ENCODE data around the gene N4BP2L2. TPM values are rescaled to one million over a fixed set of nuclear protein-coding genes. Genes with fewer than 3 reads are reported as not detected.

The N4BP2L2 gene
- total and polyA plus RNA-seq, 2 of the 8 experiments (the other 6 are each of a cell fraction or from before 2014, with no cell fraction given): 14.6 to 67.6 TPM

DNA sequence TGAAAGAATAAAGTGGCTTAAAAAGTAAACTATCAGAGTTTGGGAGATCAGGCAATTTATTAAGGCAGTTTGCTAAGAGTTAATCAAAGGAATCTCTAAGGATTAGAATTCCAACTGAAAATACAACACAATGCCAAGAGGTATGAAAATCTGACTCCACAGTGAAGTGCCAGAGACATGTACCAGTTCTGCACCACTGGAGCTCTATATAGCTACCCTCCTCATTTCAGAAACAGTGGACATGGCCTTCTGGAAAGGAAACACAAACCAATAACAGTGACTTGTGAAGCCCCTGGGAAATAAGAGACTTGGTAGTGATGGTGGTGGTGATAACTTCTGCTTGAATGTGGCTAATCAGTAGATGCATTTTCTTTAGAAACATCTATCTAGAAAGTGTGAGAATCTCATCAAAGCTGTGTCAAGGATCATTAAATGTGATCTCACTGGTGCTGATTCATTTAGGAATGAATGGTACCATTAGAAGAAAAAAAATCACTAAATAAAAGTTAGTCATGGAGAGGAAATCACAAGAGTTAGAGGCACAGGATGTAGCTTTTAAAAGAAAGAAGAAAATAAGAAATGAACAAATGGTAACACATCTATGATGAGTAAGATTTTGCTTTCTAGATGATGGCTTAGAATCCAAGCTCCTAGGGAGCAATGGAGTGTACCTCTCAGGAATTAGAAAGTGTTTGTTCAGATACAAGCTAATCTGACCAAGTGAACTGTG is 90.5 kb downstream of the N4BP2L2 start:
- H3K56ac ChIP-seq (replicated peaks; ENCODE audit: insufficient read length, low read depth, low read length): no peak overlapping the region
- no peaks in the 10 kb centered on the region for H3K27me3 ChIP-seq (replicated peaks in 1 of 4; ENCODE audit: control insufficient read depth in 3 of 4, extremely low read depth in 1 of 4, insufficient read depth in 3 of 4, low read length in 3 of 4)
- H2BK5ac ChIP-seq (ENCODE audit: low read depth, low read length): no peak overlapping the region
- H4K5ac ChIP-seq (ENCODE audit: insufficient read length, low read depth, low read length): no peak overlapping the region
- ChIA-PET POLR2A (ENCODE audit: partially characterized antibody) (interaction anchor here (1.1 kb wide), 1 partner anchor 417 kb away, joined by 3 read pairs; the partner anchor contains the start of gene FRY), CTCF (ENCODE audit: partially characterized antibody) (interaction anchor here (0.6 kb wide), 1 partner anchor 23 kb away, joined by 3 read pairs; no protein-coding TSS in a partner anchor)
- no peak overlapping the region for H4K8ac ChIP-seq (ENCODE audit: extremely low read depth, insufficient read depth, low read length)
- no peak overlapping the region for H2AK5ac ChIP-seq (ENCODE audit: low read depth, low read length)
- no peak overlapping the region for H3K18ac ChIP-seq (ENCODE audit: extremely low read depth, low read length)
- H3K9ac ChIP-seq (replicated peaks in 1 of 4; ENCODE audit: extremely low read depth in 1 of 4, low read depth in 3 of 4, low read length in 3 of 4): no peak overlapping the region
- H3K4me2 ChIP-seq (ENCODE audit: insufficient read depth in 1 of 2, low read depth in 2 of 2, low read length in 2 of 2): no peak overlapping the region
- peaks cover 0 to 2% of the 10 kb centered on the region in 2 experiments; a peak in 1 of 4 replicates for H3K9me3 ChIP-seq (ENCODE audit: insufficient read depth in 2 of 2, low read depth in 1 of 2, low read length in 1 of 2)
- FAIRE-seq (no peak), DNase-seq (ENCODE audit: low read depth in 1 of 2, low spot score in 2 of 2) (no peak)
- H4K20me1 ChIP-seq (replicated peaks in 1 of 2; ENCODE audit: control insufficient read depth in 1 of 2, insufficient read depth in 2 of 2, low read length in 2 of 2): no peaks in the 10 kb centered on the region
- H2BK20ac ChIP-seq (ENCODE audit: low read length): no peak overlapping the region
- H3K36me3 ChIP-seq (ENCODE audit: control insufficient read depth in 2 of 4, insufficient read depth in 4 of 4, low read length in 3 of 4): no peaks in the 10 kb centered on the region
- no peak overlapping the region for H3K23ac ChIP-seq (ENCODE audit: insufficient read length)
- no peak for TF ChIP-seq POLR2AphosphoS5 (IDR thresholded peaks at IDR 0.05; ENCODE audit: low read depth, low read length)
- H3K79me2 ChIP-seq (ENCODE audit: control insufficient read depth in 1 of 2, insufficient read depth in 2 of 2, low read length in 2 of 2): no peaks in the 10 kb centered on the region
- H3K23me2 ChIP-seq (ENCODE audit: low read depth, low read length): no peaks in the 10 kb centered on the region
- H2BK120ac ChIP-seq (replicated peaks; ENCODE audit: low read depth, low read length): no peak overlapping the region
- H3K27ac ChIP-seq (ENCODE audit: low read depth, low read length): no peak overlapping the region
- H2AFZ ChIP-seq (ENCODE audit: low read length): no peak overlapping the region
- H3K79me1 ChIP-seq (ENCODE audit: low read depth, low read length): no peaks in the 10 kb centered on the region
- H3K4ac ChIP-seq (replicated peaks; ENCODE audit: insufficient read length, low read depth, low read length): no peak overlapping the region
- H3K14ac ChIP-seq (ENCODE audit: insufficient read length): no peak overlapping the region
- H3K4me3 ChIP-seq (ENCODE audit: extremely low read depth in 1 of 4, insufficient read depth in 2 of 4, low read depth in 3 of 4, low read length in 4 of 4): no peak overlapping the region
- H4K91ac ChIP-seq (replicated peaks; ENCODE audit: insufficient read length, low read length): no peak overlapping the region
- H3K4me1 ChIP-seq (replicated peaks in 1 of 4; ENCODE audit: control insufficient read depth in 3 of 4, insufficient read depth in 4 of 4, low read length in 3 of 4): no peaks in the 10 kb centered on the region
- H2BK12ac ChIP-seq (ENCODE audit: low read depth, low read length): no peak overlapping the region
- H2BK15ac ChIP-seq (ENCODE audit: low read length): no peak overlapping the region
